Muscle layer of duodenum (tissue), 2 donors: Measurements from ENCODE around the gene KCTD5.
"Not testable (repeated sequence)": the region's sequence is repeated elsewhere in the genome, so short reads cannot be mapped to it uniquely, and the experiment has no call there.

Experiments used
- H3K27ac ChIP-seq: one replicate; pipeline ENCODE4 v1.7.0; 2013; ENCODE audit warnings: mild to moderate bottlenecking, low read length
- H3K27me3 ChIP-seq: one replicate; pipeline ENCODE4 v1.7.0; 2013; ENCODE audit warnings: low read depth, mild to moderate bottlenecking, control low read depth, low read length
- H3K36me3 ChIP-seq, 2 donors: one replicate each; pipeline ENCODE4 v1.7.0; 2013; ENCODE audit warnings: low read length in 2 of 2, control low read depth in 1 of 2, mild to moderate bottlenecking in 1 of 2; ENCODE audit not compliant: insufficient read depth in 2 of 2, control insufficient read depth in 1 of 2
- H3K4me1 ChIP-seq, 2 donors: one replicate each; pipeline ENCODE4 v1.7.0; 2013; ENCODE audit warnings: low read length in 2 of 2, mild to moderate bottlenecking in 2 of 2, control low read depth in 1 of 2, moderate library complexity in 1 of 2; ENCODE audit not compliant: insufficient read depth in 2 of 2, control insufficient read depth in 1 of 2
- H3K4me3 ChIP-seq, 2 donors: one replicate each; pipeline ENCODE4 v1.7.0; 2013; ENCODE audit warnings: low read length in 2 of 2, low read depth in 1 of 2, mild to moderate bottlenecking in 1 of 2
- H3K9me3 ChIP-seq, 2 donors: one replicate each; pipeline ENCODE4 v1.7.0; 2013; ENCODE audit warnings: low read length in 2 of 2, control low read depth in 1 of 2, mild to moderate bottlenecking in 1 of 2; ENCODE audit not compliant: control insufficient read depth in 1 of 2
- donor health status: healthy.

Gene KCTD5

GRCh38 chr16:2675021-2675420 lies 7.3 kb upstream of the KCTD5 start:
- Histone ChIP-seq H3K9me3 (no peaks in the 10 kb centered on the region), H3K27me3 (no peaks in the 10 kb centered on the region), H3K4me1 (peaks cover 6 to 16% of the 10 kb centered on the region in 2 donors), H3K4me3 (no peak overlapping the region), H3K27ac (no peak overlapping the region), H3K36me3 (no peaks in the 10 kb centered on the region)

DNA sequence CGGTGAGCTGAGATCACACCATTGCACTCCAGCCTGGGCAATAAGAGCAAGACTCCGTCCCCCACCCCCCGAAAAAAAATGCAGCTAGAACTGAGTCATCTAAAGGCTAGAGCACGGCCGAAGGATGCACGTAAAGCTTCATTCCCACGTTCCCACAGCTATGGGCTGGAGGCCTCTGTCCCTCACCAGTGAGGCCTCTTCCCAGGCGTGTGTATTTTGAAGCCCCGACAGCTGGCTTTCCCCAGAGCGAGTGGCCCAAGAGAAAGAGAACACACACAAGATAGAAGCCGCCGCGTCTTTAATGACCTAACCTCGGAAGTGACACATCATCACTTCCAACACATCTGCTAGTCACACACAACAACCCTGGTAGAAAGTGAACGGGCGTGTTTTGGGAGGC lies 6.6 kb upstream of the KCTD5 start:
- H3K4me1 ChIP-seq, result peaks cover 6 to 15% of the 10 kb centered on the region in 2 donors
- H3K4me3 ChIP-seq, result no peak overlapping the region
- H3K27me3 ChIP-seq, result no peaks in the 10 kb centered on the region
- H3K27ac ChIP-seq, result no peak overlapping the region
- H3K36me3 ChIP-seq, result no peaks in the 10 kb centered on the region
- no peaks in the 10 kb centered on the region for H3K9me3 ChIP-seq

DNA sequence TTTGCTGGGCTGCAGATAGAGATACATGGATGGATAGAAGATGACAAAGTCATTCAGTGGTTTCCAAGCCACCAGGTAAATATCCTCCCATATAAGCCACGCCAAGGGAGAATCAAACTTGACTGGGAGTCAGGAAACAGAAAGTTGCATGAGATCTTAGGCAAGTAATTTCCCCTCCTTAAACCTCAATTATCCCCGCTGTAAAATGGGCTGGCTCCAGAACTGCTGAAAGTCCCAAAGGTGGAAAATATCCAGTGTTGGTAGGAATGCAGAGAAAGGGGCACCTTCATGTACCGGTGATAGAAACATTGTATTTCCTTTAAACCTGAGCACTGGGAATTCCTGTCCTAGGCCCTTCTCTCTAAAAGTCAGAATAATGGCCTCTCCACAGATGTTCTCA lies 5.4 kb upstream of the KCTD5 start:
- H3K4me1 ChIP-seq, result peaks cover 3 to 16% of the 10 kb centered on the region in 2 donors
- H3K36me3 ChIP-seq, H3K27ac ChIP-seq, H3K4me3 ChIP-seq, H3K27me3 ChIP-seq, H3K9me3 ChIP-seq: not testable (repeated sequence)

DNA sequence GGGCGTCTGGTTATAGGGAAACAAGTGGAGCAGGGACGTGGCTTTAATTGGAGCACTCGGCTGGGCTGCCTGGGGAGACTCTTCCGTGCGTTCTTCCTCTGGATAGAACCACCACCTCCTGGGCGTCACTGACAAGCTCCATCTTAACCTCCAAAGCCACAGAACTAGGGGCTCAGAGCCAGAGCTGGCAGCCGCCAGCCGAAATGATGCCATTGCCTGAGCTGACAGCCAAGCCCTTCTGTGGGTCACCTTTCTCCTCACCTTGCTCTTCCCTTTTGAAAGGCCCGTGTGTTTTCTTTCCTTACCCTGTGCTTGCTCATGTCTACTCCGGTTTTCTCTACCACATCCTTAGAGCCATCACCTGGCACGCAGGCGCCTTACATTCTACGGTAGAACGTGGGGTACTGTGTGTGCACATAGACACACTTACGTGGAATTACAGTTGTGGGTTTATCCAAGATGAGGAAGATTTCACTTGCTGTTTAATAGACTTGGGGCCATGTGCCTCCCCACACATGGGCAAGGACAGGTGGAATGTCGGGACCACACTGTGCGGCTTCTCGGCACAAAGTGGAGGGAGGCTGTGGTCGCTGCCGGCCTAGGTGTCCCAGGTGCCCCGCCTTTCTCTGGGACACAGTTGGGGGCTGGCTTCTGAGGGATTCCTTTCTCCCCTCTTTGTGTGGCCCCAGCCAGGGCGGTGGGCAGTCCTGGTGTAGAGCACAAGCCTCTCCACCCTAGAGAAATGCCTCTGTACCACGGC lies 3.9 kb upstream of the KCTD5 start:
- H3K27me3 ChIP-seq, H3K36me3 ChIP-seq, H3K27ac ChIP-seq, H3K4me3 ChIP-seq, H3K9me3 ChIP-seq: not testable (repeated sequence)
- peaks cover 3 to 14% of the 10 kb centered on the region in 2 donors for H3K4me1 ChIP-seq

GRCh38 chr16:2679902-2680301 lies 2.4 kb upstream of the KCTD5 start:
- not testable (repeated sequence) for H3K36me3 ChIP-seq, H3K4me3 ChIP-seq, H3K27ac ChIP-seq, H3K27me3 ChIP-seq, H3K9me3 ChIP-seq
- H3K4me1 ChIP-seq, result peaks cover 0 to 22% of the 10 kb centered on the region in 2 donors

DNA sequence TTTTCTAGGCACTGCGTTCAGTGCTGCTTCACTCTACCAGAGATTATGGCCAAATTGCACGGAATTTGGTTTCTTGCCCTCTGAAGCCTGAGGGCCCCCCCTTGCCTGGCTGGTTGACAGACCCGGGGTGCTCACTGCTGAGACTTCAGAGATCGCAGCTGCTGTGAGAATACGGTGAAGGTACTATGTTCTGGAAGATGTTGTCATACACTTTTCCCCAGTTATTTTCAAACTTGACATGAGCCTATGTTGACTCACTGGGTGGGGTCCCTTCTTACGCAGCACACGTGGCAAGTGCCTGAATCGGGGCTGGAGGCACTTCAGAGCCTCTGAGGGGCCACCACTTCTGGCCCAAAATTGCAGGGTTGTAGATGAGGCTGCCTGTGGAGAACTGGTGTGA lies 2.0 kb upstream of the KCTD5 start:
- peaks cover 0 to 22% of the 10 kb centered on the region in 2 donors for H3K4me1 ChIP-seq
- H3K4me3 ChIP-seq, H3K9me3 ChIP-seq, H3K27me3 ChIP-seq, H3K27ac ChIP-seq, H3K36me3 ChIP-seq: not testable (repeated sequence)

- H3K27me3 ChIP-seq, H3K9me3 ChIP-seq, H3K36me3 ChIP-seq: not testable (repeated sequence)
- peaks cover 0 to 22% of the 10 kb centered on the region in 2 donors for H3K4me1 ChIP-seq
- H3K4me3 ChIP-seq, result peak overlapping the region; percentile 84 to 97
- H3K27ac ChIP-seq, result peak overlapping the region; percentile 89
These were observed 718 bp downstream of the KCTD5 start for GRCh38 chr16:2683041-2683440.

- H3K36me3 ChIP-seq, result peaks cover 0 to 11% of the 10 kb centered on the region in 2 donors
- not testable (repeated sequence) for H3K4me3 ChIP-seq, H3K27me3 ChIP-seq, H3K27ac ChIP-seq, H3K9me3 ChIP-seq
- peaks cover 0 to 23% of the 10 kb centered on the region in 2 donors for H3K4me1 ChIP-seq
These were observed 3.8 kb downstream of the KCTD5 start for GRCh38 chr16:2686075-2686474.

DNA sequence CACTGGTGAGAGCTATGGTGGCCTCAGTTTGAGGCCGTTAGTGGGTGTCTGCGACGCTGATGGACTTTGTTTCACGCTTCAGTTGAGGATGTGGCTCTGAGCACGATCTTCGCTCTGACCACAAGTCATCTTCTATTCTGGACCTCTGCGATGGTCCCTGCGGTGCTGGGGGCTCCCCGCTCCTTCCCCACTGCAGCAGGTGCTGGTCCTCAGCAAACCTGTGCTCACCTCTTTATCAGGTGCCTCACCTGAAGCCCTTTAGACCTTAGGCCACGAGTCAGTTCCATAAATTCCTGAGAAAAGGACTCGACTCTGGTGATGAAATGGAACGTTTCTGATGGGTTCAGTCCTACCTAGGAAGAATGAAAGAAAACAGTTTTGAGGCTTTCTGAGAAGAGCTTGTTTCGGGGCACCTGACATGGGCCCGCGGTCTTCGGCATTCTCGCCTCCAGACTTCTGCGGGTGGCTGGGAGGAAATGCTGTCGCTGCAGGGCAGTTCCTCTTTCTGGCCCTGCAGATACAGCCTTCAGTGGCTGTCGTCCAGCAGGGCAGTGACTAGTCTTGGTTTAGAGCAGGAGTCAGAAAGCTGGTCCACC lies 4.7 kb downstream of the KCTD5 start:
- peak overlapping the region in 1 of 2 donors; percentile 18 for H3K4me3 ChIP-seq
- H3K27ac ChIP-seq, result no peak overlapping the region
- H3K27me3 ChIP-seq, result no peaks in the 10 kb centered on the region
- peaks cover 0 to 11% of the 10 kb centered on the region in 2 donors for H3K36me3 ChIP-seq
- H3K4me1 ChIP-seq, result peaks cover 0 to 23% of the 10 kb centered on the region in 2 donors
- H3K9me3 ChIP-seq, result no peaks in the 10 kb centered on the region

GRCh38 chr16:2687531-2688308 lies 5.4 kb downstream of the KCTD5 start:
- Histone ChIP-seq H3K4me1 (peaks cover 0 to 27% of the 10 kb centered on the region in 2 donors), H3K4me3 (no peak overlapping the region)

GRCh38 chr16:2689422-2689821 lies 7.1 kb downstream of the KCTD5 start:
- H3K36me3 ChIP-seq, result peaks cover 0 to 11% of the 10 kb centered on the region in 2 donors
- not testable (repeated sequence) for H3K9me3 ChIP-seq, H3K4me3 ChIP-seq, H3K27ac ChIP-seq, H3K27me3 ChIP-seq
- H3K4me1 ChIP-seq, result peaks cover 0 to 26% of the 10 kb centered on the region in 2 donors

More at GRCh38 chr16:2687531-2688308, 5.4 kb downstream of the KCTD5 start:
- Histone ChIP-seq H3K27ac (no peak overlapping the region), H3K9me3 (no peaks in the 10 kb centered on the region), H3K27me3 (no peaks in the 10 kb centered on the region), H3K36me3 (peaks cover 0 to 11% of the 10 kb centered on the region in 2 donors)
